ENCODE results near the gene MRPL23.

GRCh38 chr11:1917523-1918435 lies 29.4 kb upstream of the MRPL23 start:
- no peak for TF ChIP-seq POLR2AphosphoS5 (IDR thresholded peaks at IDR 0.05; ENCODE audit: low read depth, low read length)
- no peak for TF ChIP-seq SIN3A (IDR thresholded peaks at IDR 0.05; ENCODE audit: borderline replicate concordance, insufficient read depth, low read length)
- no peak for TF ChIP-seq REST (IDR thresholded peaks at IDR 0.05; ENCODE audit: insufficient read depth in 1 of 2, low read depth in 2 of 2, low read length in 2 of 2)
- TF ChIP-seq TAF1 (IDR thresholded peaks at IDR 0.05; ENCODE audit: borderline replicate concordance, insufficient read depth, low read length) = no peak
- TF ChIP-seq FOXP2 (optimal IDR thresholded peaks at IDR 0.05; ENCODE audit: borderline replicate concordance, extremely low read depth, extremely low read length, insufficient read depth) = no peak
